CD4-positive, alpha-beta T cell treated with Interleukin-4 for 4 hours (primary cell): Measurements from ENCODE around the gene PLD2.

Source experiments
- DNase-seq: peaks from one replicate; pipeline ENCODE4 v3.0.0-alpha.2; 2020

PLD2 gene, protein sequence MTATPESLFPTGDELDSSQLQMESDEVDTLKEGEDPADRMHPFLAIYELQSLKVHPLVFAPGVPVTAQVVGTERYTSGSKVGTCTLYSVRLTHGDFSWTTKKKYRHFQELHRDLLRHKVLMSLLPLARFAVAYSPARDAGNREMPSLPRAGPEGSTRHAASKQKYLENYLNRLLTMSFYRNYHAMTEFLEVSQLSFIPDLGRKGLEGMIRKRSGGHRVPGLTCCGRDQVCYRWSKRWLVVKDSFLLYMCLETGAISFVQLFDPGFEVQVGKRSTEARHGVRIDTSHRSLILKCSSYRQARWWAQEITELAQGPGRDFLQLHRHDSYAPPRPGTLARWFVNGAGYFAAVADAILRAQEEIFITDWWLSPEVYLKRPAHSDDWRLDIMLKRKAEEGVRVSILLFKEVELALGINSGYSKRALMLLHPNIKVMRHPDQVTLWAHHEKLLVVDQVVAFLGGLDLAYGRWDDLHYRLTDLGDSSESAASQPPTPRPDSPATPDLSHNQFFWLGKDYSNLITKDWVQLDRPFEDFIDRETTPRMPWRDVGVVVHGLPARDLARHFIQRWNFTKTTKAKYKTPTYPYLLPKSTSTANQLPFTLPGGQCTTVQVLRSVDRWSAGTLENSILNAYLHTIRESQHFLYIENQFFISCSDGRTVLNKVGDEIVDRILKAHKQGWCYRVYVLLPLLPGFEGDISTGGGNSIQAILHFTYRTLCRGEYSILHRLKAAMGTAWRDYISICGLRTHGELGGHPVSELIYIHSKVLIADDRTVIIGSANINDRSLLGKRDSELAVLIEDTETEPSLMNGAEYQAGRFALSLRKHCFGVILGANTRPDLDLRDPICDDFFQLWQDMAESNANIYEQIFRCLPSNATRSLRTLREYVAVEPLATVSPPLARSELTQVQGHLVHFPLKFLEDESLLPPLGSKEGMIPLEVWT

GRCh38 chr17:4806777-4807604, at the start of gene PLD2:
Gene PLD2 (plus strand): TSS chr17:4807152. CDS start chr17:4807773, 621 bp downstream.
- DNase-seq: peak; percentile 79

DNA sequence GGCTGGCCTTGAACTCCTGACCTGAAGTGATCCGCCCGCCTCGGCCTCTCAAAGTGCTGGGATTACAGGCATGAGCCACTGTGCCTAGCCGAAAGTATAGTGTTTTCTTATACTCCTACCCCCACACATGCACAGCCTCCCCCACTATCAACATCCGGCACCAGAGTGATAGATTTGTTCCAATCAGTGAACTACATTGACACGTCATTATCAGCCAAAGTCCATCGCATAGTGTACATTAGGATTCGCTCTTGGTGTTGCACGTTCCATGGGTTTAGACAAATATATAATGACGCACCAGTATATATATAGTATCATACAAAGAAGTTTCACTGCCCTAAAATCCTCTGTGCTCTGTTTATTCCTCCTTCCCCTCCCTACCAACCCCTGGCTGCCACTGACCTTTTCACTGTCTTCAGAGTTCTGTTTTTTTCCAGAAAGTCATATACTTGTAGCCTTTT, 47.1 kb upstream of the PLD2 start:
- no peak for DNase-seq

DNA sequence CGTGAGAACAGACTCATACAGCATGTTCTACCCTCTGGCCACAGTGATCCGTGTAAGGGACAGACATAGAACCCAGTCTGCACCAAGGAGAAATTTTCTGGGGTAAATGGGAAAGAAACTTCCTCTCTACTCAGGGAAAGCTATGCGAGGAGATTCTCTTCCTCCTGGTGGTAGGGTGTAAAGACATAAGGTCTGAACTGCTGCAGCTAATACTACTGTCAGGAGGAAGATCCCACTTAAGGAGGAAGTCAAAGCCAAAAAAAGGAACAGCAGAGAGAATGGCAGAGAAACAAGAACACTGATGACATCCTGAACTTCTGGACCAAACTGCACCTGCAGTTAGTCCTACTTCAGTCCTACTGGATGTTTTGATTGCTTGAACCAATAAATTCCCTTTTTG, 42.4 kb upstream of the PLD2 start:
- no peak for DNase-seq

DNA sequence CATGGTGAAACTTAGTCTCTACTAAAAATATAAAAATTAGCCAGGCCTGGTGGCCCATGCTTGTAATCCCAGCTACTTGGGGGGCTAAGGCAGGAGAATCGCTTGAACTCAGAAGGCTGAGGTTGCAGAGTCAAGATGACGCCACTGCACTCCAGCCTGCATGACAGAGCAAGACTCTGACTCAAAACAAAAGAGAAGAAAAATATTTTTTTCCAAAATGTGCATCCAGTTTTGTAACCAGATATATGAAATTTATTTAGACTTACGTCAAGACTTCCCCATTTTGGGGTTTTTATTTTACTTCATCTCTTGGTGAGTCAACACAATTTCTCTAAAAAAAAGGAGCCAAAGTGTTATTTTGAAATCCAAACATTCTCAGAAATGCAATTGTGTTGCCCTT, 40.8 kb upstream of the PLD2 start:
- DNase-seq: peak; percentile 11

DNA sequence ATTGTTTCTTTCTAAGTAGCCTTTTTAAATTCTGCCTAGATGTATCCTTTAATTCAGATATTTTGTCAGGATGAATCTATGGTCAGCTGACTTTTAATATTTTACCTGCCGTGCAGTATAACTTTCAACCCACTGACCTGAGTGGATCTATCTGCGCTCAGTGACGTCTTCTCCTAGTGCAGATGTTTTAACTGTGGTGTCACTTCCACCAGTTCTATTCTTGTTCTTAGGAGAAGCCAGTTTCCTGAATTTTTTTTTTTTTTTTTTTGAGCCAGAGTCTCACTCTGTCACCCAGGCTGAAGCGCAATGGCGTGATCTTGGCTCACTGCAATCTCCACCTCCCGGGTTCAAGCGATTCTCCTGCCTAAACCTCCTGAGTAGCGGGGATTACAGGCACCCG, 40.2 kb upstream of the PLD2 start:
- DNase-seq: no peak

GRCh38 chr17:4768298-4768697, 38.7 kb upstream of the PLD2 start:
- no peak for DNase-seq

DNA sequence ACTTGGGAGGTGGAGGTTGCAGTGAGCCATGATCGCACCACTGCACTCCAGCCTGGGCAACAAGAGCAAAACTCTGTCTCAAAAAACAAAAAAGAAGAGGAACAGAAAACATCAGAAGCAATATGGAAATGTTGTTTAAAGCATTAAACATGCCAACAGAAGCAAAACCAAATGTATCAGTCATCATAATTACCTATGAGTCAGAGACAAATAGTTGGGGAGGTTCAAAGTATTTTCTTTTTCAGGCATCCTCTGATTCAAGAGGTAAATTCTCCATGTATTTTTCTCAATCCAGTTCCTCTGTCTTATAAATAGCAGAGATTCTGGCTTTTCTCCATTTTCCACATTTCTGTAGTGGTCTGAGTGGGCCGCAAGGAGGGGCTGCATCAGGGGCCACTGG, 37.3 kb upstream of the PLD2 start:
- no peak for DNase-seq

DNA sequence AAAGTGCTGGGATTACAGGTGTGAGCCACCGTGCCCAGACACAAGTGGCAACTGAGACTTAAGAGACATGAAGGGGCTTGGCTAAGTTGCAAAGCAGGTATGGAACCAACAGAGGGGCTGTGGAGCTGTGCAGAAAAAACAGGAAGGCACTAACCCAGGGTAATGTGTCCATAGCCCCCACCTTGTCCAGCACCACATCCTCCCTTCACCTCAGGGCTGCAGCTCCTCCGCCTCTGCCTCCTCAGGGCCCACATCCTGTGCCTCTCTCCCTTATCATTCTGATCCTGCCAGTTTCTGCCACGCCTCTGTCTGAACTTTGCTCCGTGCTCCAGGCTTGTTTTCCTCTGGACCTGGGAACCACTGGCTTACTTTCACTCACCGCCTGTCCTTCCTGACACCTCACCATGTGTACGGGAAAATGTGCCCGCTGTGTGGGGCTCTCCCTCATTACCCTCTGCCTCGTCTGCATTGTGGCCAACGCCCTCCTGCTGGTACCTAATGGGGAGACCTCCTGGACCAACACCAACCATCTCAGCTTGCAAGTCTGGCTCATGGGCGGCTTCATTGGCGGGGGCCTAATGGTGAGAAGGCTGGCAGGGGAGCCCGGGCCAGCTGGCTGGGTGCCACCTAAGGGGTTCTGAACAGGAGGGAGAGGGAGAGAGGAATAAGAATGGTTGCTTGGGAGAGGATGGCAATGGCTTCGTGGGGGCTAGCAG, 35.3 kb upstream of the PLD2 start, which contains the start of gene TM4SF5:
TSS of gene TM4SF5 (plus strand) at position 368 of the 716 bp plus-strand sequence. CDS start at position 405, 37 bp downstream.
- no peak for DNase-seq

- no peak for DNase-seq
Measured at GRCh38 chr17:4772235-4772613, 34.7 kb upstream of the PLD2 start.

- DNase-seq: no peak
Measured at GRCh38 chr17:4777969-4778760, 28.8 kb upstream of the PLD2 start.

DNA sequence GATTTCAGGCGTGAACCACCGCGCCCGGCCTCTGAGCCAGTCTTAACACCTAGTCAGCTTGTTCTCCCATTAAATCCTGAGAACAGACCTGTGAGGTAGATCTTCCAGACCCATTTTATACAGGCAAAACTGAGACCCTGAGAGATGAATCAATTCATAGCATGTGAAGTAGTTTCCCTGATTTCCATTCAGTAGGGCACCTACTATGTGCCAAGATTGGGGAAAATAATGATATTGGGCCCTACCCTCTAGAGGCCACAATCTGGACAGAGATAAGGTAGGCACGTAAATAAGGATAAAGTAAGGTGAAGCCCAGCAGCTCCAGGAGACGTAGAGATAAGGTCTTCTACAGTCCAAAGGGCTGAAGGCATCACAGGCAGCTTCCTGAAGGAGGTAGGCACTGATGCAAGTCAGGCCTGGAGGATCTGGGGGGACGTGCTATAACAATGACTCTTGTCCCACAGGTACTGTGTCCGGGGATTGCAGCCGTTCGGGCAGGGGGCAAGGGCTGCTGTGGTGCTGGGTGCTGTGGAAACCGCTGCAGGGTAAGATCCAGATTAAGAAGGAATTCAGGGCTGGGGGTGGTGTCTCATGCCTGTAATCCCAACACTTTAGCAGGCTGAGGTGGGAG, 26.5 kb upstream of the PLD2 start:
- DNase-seq: no peak

DNA sequence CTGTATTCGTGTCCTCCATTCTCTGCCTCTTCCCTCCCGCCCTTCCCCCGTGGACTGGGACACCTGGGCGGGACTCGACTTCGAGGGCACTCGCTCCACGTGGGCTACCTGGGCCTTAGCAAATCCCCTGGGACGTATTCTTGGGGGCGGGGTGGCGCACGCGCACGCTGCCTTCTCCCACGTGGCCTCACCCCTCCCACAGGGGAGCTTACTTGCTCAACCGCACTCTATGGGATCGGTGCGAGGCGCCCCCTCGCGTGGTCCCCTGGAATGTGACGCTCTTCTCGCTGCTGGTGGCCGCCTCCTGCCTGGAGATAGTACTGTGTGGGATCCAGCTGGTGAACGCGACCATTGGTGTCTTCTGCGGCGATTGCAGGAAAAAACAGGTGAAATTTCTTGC, 24.3 kb upstream of the PLD2 start:
- no peak for DNase-seq

- no peak for DNase-seq
Measured at GRCh38 chr17:4785311-4786105, 21.4 kb upstream of the PLD2 start.

DNA sequence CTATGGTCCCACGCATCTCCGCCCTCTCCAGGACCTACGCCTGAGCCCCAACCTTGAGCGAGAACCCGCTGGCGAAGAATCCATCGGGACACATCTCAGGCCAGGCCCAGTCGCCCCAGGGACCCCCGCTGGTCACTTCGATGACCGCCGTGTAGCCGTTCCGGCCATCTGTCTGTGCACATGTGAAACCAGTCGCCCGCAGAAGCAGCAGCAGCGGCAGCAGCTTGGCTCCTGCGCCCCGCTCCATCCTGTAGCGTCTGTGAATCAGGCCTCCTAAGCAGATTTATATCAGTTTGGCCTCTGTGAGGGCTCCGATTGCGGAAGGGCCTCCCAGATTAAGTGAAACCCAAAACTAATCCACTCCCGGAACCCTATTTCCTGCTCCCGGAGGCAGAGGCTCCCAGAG, 20.8 kb upstream of the PLD2 start, which contains the start of gene VMO1:
TSS of gene VMO1 (minus strand) at position 259 of the 406 bp plus-strand sequence. CDS start at position 247, 12 bp downstream.
- DNase-seq: no peak

- DNase-seq: no peak
Measured at GRCh38 chr17:4786516-4786915, 20.4 kb upstream of the PLD2 start.

DNA sequence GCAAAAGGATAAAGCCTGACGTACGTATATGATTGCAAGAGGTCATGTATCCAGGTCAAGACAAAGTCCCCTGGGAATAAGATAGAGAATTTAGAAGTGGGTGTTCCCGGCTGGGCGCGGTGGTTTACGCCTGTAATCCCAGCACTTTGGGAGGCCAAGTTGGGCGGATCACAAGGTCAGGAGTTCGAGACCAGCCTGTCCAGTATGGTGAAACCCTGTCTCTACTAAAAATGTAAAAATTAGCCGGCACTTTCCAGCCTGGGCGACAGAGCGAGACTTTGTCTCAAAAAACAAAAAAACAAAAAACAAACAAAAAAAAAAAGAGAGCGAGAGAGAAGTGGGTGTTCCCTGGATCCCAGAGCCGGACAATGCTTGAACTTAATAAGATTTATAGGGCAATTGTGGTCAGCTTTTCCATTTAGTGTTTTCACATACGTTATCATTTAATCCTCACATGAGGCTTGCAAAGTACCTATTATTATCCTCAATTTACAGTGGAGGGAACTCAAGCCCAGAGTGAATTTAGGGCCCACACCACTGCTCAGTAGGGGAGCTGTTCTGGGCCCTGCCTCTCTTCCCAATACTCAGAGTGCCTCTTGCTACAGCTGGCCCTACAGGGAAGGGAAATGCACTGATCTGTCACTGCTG, 18.7 kb upstream of the PLD2 start:
- no peak for DNase-seq

GRCh38 chr17:4788807-4789700, 17.9 kb upstream of the PLD2 start, which contains the start of gene GLTPD2:
Gene GLTPD2 (plus strand): TSS chr17:4788964. CDS start chr17:4789012, 48 bp downstream.
- no peak for DNase-seq

GRCh38 chr17:4789701-4789950, 17.3 kb upstream of the PLD2 start:
- DNase-seq: no peak
